Measurements from ENCODE around the gene MED13L.

Gene MED13L

GRCh38 chr12:116070444-116070843 is 207.0 kb downstream of the MED13L start:
- Mint-ChIP-seq H3K27ac (no peak overlapping the region), H3K27me3 (ENCODE audit: low read depth) (no peaks in the 10 kb centered on the region), H3K9me3 (no peaks in the 10 kb centered on the region), H3K4me3 (no peak overlapping the region), H3K4me1 (ENCODE audit: low read depth) (peaks cover 15% of the 10 kb centered on the region), H3K36me3 (ENCODE audit: low read depth) (no peaks in the 10 kb centered on the region)
- no peak for DNase-seq (ENCODE audit: low spot score)

GRCh38 chr12:116069943-116070342 is 207.6 kb downstream of the MED13L start:
- peaks cover 15% of the 10 kb centered on the region for H3K4me1 Mint-ChIP-seq (ENCODE audit: low read depth)
- H3K36me3 Mint-ChIP-seq (ENCODE audit: low read depth) = no peaks in the 10 kb centered on the region
- no peak overlapping the region for H3K4me3 Mint-ChIP-seq
- no peaks in the 10 kb centered on the region for H3K9me3 Mint-ChIP-seq
- no peak for DNase-seq (ENCODE audit: low spot score)
- no peak overlapping the region for H3K27ac Mint-ChIP-seq
- H3K27me3 Mint-ChIP-seq (ENCODE audit: low read depth) = no peaks in the 10 kb centered on the region

GRCh38 chr12:116068853-116069252 is 208.6 kb downstream of the MED13L start:
- H3K27ac Mint-ChIP-seq = no peak overlapping the region
- H3K36me3 Mint-ChIP-seq (ENCODE audit: low read depth) = no peaks in the 10 kb centered on the region
- no peaks in the 10 kb centered on the region for H3K27me3 Mint-ChIP-seq (ENCODE audit: low read depth)
- no peaks in the 10 kb centered on the region for H3K9me3 Mint-ChIP-seq
- no peak for DNase-seq (ENCODE audit: low spot score)
- no peak overlapping the region for H3K4me3 Mint-ChIP-seq
- peaks cover 15% of the 10 kb centered on the region for H3K4me1 Mint-ChIP-seq (ENCODE audit: low read depth)

GRCh38 chr12:116068371-116068770 is 209.1 kb downstream of the MED13L start:
- no peaks in the 10 kb centered on the region for H3K36me3 Mint-ChIP-seq (ENCODE audit: low read depth)
- H3K9me3 Mint-ChIP-seq = no peaks in the 10 kb centered on the region
- no peak overlapping the region for H3K27ac Mint-ChIP-seq
- H3K27me3 Mint-ChIP-seq (ENCODE audit: low read depth) = no peaks in the 10 kb centered on the region
- peaks cover 15% of the 10 kb centered on the region for H3K4me1 Mint-ChIP-seq (ENCODE audit: low read depth)
- no peak overlapping the region for H3K4me3 Mint-ChIP-seq
- no peak for DNase-seq (ENCODE audit: low spot score)

GRCh38 chr12:116067892-116068291 is 209.6 kb downstream of the MED13L start:
- H3K27ac Mint-ChIP-seq = no peak overlapping the region
- no peaks in the 10 kb centered on the region for H3K9me3 Mint-ChIP-seq
- no peak for DNase-seq (ENCODE audit: low spot score)
- H3K27me3 Mint-ChIP-seq (ENCODE audit: low read depth) = no peaks in the 10 kb centered on the region
- H3K36me3 Mint-ChIP-seq (ENCODE audit: low read depth) = no peaks in the 10 kb centered on the region
- H3K4me3 Mint-ChIP-seq = no peak overlapping the region
- peaks cover 15% of the 10 kb centered on the region for H3K4me1 Mint-ChIP-seq (ENCODE audit: low read depth)

GRCh38 chr12:116066381-116067230 is 210.9 kb downstream of the MED13L start:
- H3K9me3 Mint-ChIP-seq = no peaks in the 10 kb centered on the region
- H3K4me1 Mint-ChIP-seq (ENCODE audit: low read depth) = peaks cover 15% of the 10 kb centered on the region
- peak; percentile 28 for DNase-seq (ENCODE audit: low spot score)
- H3K27me3 Mint-ChIP-seq (ENCODE audit: low read depth) = no peaks in the 10 kb centered on the region
- peak overlapping the region; percentile 52 for H3K27ac Mint-ChIP-seq
- H3K36me3 Mint-ChIP-seq (ENCODE audit: low read depth) = no peaks in the 10 kb centered on the region
- no peak overlapping the region for H3K4me3 Mint-ChIP-seq

- no peaks in the 10 kb centered on the region for H3K9me3 Mint-ChIP-seq
- no peak overlapping the region for H3K27ac Mint-ChIP-seq
- no peaks in the 10 kb centered on the region for H3K27me3 Mint-ChIP-seq (ENCODE audit: low read depth)
- peaks cover 21% of the 10 kb centered on the region for H3K4me1 Mint-ChIP-seq (ENCODE audit: low read depth)
- no peak for DNase-seq (ENCODE audit: low spot score)
- H3K4me3 Mint-ChIP-seq = no peak overlapping the region
- H3K36me3 Mint-ChIP-seq (ENCODE audit: low read depth) = no peaks in the 10 kb centered on the region
Measured at GRCh38 chr12:116065606-116066005, 211.9 kb downstream of the MED13L start.

- no peak for DNase-seq (ENCODE audit: low spot score)
- Mint-ChIP-seq H3K9me3 (no peaks in the 10 kb centered on the region), H3K27me3 (ENCODE audit: low read depth) (no peaks in the 10 kb centered on the region), H3K4me3 (no peak overlapping the region), H3K27ac (no peak overlapping the region), H3K36me3 (ENCODE audit: low read depth) (no peaks in the 10 kb centered on the region), H3K4me1 (ENCODE audit: low read depth) (peaks cover 23% of the 10 kb centered on the region)
Measured at GRCh38 chr12:116064493-116064892, 213.0 kb downstream of the MED13L start.

GRCh38 chr12:116062698-116063097 is 214.8 kb downstream of the MED13L start:
- no peak overlapping the region for H3K4me3 Mint-ChIP-seq

GRCh38 chr12:116060764-116061163 is 216.7 kb downstream of the MED13L start:
- no peak for DNase-seq (ENCODE audit: low spot score)
- Mint-ChIP-seq H3K9me3 (no peaks in the 10 kb centered on the region), H3K4me3 (peak overlapping the region; percentile 81), H3K27ac (peak overlapping the region; percentile 95), H3K27me3 (ENCODE audit: low read depth) (no peaks in the 10 kb centered on the region), H3K36me3 (ENCODE audit: low read depth) (no peaks in the 10 kb centered on the region), H3K4me1 (ENCODE audit: low read depth) (peaks cover 23% of the 10 kb centered on the region)

More at GRCh38 chr12:116062698-116063097, 214.8 kb downstream of the MED13L start:
- H3K36me3 Mint-ChIP-seq (ENCODE audit: low read depth) = no peaks in the 10 kb centered on the region
- peaks cover 18% of the 10 kb centered on the region for H3K4me1 Mint-ChIP-seq (ENCODE audit: low read depth)
- no peak overlapping the region for H3K27ac Mint-ChIP-seq
- H3K9me3 Mint-ChIP-seq = no peaks in the 10 kb centered on the region
- no peak for DNase-seq (ENCODE audit: low spot score)
- H3K27me3 Mint-ChIP-seq (ENCODE audit: low read depth) = no peaks in the 10 kb centered on the region

GRCh38 chr12:116059904-116060303 is 217.6 kb downstream of the MED13L start:
- Mint-ChIP-seq H3K9me3 (no peaks in the 10 kb centered on the region), H3K36me3 (ENCODE audit: low read depth) (no peaks in the 10 kb centered on the region), H3K4me3 (peak overlapping the region; percentile 81), H3K27ac (peak overlapping the region; percentile 95), H3K27me3 (ENCODE audit: low read depth) (no peaks in the 10 kb centered on the region), H3K4me1 (ENCODE audit: low read depth) (peaks cover 24% of the 10 kb centered on the region)
- DNase-seq (ENCODE audit: low spot score) = no peak

- no peak overlapping the region for H3K4me3 Mint-ChIP-seq
- no peaks in the 10 kb centered on the region for H3K27me3 Mint-ChIP-seq (ENCODE audit: low read depth)
- H3K36me3 Mint-ChIP-seq (ENCODE audit: low read depth) = no peaks in the 10 kb centered on the region
- no peaks in the 10 kb centered on the region for H3K9me3 Mint-ChIP-seq
- DNase-seq (ENCODE audit: low spot score) = no peak
- H3K4me1 Mint-ChIP-seq (ENCODE audit: low read depth) = peaks cover 32% of the 10 kb centered on the region
- H3K27ac Mint-ChIP-seq = no peak overlapping the region
Measured at GRCh38 chr12:116058574-116058973, 218.9 kb downstream of the MED13L start.

GRCh38 chr12:116057356-116057755 is 220.1 kb downstream of the MED13L start:
- H3K4me1 Mint-ChIP-seq (ENCODE audit: low read depth) = peaks cover 35% of the 10 kb centered on the region
- H3K4me3 Mint-ChIP-seq = no peak overlapping the region
- DNase-seq (ENCODE audit: low spot score) = no peak
- H3K36me3 Mint-ChIP-seq (ENCODE audit: low read depth) = no peaks in the 10 kb centered on the region
- no peaks in the 10 kb centered on the region for H3K27me3 Mint-ChIP-seq (ENCODE audit: low read depth)
- no peak overlapping the region for H3K27ac Mint-ChIP-seq
- no peaks in the 10 kb centered on the region for H3K9me3 Mint-ChIP-seq

- Mint-ChIP-seq H3K27me3 (ENCODE audit: low read depth) (no peaks in the 10 kb centered on the region), H3K27ac (peak overlapping the region; percentile 61), H3K9me3 (no peaks in the 10 kb centered on the region), H3K4me3 (no peak overlapping the region), H3K36me3 (ENCODE audit: low read depth) (no peaks in the 10 kb centered on the region), H3K4me1 (ENCODE audit: low read depth) (peaks cover 31% of the 10 kb centered on the region)
- DNase-seq (ENCODE audit: low spot score) = no peak
Measured at GRCh38 chr12:116055895-116056607, 221.4 kb downstream of the MED13L start.
